BJ (cell line): Measurements from ENCODE around the gene PIK3C2B. TPM values are rescaled to one million over a fixed set of nuclear protein-coding genes. Genes with fewer than 3 reads are reported as not detected.

ENCODE experiments used
- CTCF ChIA-PET: fragments of 350-600 bp; formaldehyde crosslinking; extraction: SDS; loops from one replicate; lab custom pipeline; 2021; ENCODE audit warnings: antibody characterized with exemption, inconsistent platforms; lab: Yijun Ruan, JAX
- POLR2A ChIA-PET: fragments of 300-600 bp; sonication (Branson Sonifier 250); formaldehyde crosslinking; extraction: SDS; loops from one replicate; lab custom pipeline; 2021; ENCODE audit warnings: antibody characterized with exemption; lab: Charles Lee
- DNase-seq: peaks from one replicate; pipeline ENCODE4 v3.0.0-alpha.2; 2011; ENCODE audit warnings: low read depth
- H3K27me3 ChIP-seq: 2 replicates; pipeline ENCODE4 v1.6.0; 2011; ENCODE audit warnings: low read length; ENCODE audit not compliant: control insufficient read depth, insufficient read depth
- H3K36me3 ChIP-seq: 2 replicates; pipeline ENCODE4 v1.5.1; 2011; ENCODE audit warnings: low read length; ENCODE audit not compliant: control insufficient read depth, insufficient read depth
- H3K4me3 ChIP-seq: 2 replicates; pipeline ENCODE4 v1.5.1; 2011; ENCODE audit warnings: low read depth, mild to moderate bottlenecking, control low read depth, low read length
- CTCF ChIP-seq: IDR thresholded peaks from 2 replicates; pipeline ENCODE4 v1.5.1; 2011; ENCODE audit warnings: low read depth, mild to moderate bottlenecking, control low read depth, inconsistent platforms, low read length, moderate library complexity; ENCODE audit not compliant: insufficient read depth
- polyA plus RNA-seq: library from polyadenylated mRNA; depleted of rRNA; stranded (reverse); fragments of >200 nt; gene quantifications from 2 replicates; pipeline ENCODE4 v1.2.3, GENCODE V29; 2011

Gene PIK3C2B
- polyA plus RNA-seq, 1 experiment, result 7.9 TPM

DNA sequence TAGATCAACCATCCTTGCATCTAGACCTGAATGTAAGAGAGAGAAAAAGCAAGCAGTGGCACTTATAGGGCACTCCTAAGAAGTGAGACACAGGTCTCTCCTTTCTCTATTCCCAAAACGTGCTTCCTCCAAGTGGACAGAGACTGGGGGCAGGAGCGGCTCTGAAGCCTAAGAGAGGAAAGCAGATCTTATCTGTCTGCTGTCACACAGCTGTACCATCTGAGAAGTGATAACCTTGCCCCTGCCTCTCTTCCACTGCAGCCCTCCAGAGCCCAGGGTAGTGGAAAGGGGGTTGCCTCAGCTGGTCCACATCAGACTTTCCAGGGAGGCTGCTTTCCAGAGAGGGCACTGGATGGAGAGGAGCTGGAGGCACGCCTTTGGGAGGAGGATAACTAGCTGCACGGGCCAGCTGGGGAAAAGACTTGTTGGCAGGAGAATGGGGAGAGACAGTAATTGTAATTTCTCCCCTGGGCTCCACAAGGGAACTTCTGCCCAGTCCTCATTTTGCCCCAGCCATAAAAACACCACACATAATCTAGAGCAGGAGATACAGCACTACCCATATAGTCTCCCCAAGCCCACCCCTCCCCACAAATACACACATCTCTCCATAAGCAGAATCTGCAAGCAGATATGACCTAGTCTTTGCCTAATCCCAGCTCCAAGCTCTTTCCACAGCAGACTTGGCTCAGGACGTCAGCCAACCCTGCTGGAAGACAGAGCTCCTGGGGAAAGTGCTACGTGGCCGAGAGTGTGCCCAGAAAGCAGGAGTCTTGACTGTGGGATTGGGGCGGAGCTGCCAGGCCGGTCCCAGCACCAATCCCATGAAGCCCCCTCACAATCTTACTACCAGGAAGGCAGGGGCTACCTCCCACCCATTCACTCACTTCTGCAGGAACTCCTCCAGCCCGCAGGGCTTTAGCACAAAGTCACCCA lies 31.2 kb downstream of the PIK3C2B start:
- no peaks in the 10 kb centered on the region for H3K27me3 ChIP-seq
- H3K36me3 ChIP-seq, result peaks cover 7% of the 10 kb centered on the region
- POLR2A ChIA-PET, result no interaction called here
- no peak for TF ChIP-seq CTCF
- DNase-seq, result no peak
- CTCF ChIA-PET, result interaction anchor here (1.4 to 1.6 kb wide), 2 partner anchors 17 to 32 kb away, joined by 3 to 4 read pairs; no protein-coding TSS in a partner anchor
- no peak overlapping the region for H3K4me3 ChIP-seq

DNA sequence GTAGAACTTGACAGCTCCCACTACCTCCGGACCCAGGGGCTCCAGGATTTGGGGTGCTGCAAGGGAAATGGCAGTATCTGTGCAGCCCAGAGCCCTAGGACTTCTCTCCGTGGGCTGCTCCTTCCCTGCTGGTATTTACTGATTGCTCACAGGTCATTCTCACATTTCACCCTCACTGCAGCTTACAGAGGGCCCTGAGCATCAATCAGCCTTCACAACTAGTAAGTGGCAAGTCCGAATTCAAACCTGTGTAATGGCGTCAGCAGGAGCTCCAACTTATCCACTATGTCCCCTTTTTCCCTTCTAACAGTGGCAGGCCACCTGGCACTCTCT lies 32.4 kb downstream of the PIK3C2B start:
- ChIA-PET CTCF (interaction anchor here (1.4 kb wide), 1 partner anchor 15 kb away, joined by 3 read pairs; no protein-coding TSS in a partner anchor), POLR2A (no interaction called here)

DNA sequence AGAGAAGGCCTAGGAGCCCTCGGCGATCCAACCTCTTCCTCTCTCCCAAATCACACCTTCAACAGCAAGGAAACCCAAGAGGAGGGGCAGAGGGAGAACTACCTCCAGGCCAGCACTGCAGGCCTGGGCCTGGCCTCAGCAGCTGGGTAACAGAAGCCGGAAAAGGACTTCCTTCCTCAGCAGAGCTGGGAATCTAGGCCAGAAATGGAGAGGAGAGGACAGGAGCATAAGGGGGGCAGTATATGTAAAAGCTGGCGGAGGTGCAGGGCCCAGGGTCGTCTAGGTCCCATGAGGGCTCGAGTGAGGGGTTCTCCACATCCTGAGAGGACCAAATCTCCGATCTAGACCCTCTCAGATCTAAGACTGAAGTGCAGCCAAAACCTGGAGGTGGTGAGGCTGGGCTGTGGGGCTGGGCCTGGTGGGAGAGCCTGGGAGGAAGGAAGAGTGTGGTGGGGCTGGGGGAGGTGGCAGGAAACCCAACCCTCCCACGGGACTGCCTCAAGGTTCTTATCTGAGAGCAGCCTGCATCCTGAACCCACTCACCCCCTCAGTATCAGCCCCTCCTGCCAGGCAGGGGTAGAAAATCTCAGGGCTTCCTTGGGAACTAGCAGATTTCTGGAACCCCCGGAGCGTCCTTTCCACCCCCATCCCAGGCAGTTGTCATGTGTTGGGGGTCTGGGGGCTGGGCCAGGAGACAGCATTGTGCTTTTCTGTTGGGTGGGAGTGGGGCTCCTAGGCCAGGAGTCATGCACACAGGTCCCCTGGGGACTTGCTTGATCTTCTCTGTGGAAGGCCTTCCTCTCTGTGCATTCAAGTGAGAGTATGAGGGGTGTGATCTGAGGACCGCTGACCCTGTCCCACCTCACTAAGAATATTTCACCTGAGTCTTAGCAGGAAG lies 33.0 kb downstream of the PIK3C2B start:
- no peak for TF ChIP-seq CTCF
- Histone ChIP-seq H3K27me3 (no peaks in the 10 kb centered on the region), H3K4me3 (no peak overlapping the region), H3K36me3 (peaks cover 7% of the 10 kb centered on the region)
- POLR2A ChIA-PET, result no interaction called here
- CTCF ChIA-PET, result interaction anchor here (1.3 to 1.4 kb wide), 2 partner anchors 14 to 15 kb away, joined by 3 to 5 read pairs; no protein-coding TSS in a partner anchor
- no peak for DNase-seq

More for the DNA sequence above, 32.4 kb downstream of the PIK3C2B start:
- Histone ChIP-seq H3K36me3 (peaks cover 7% of the 10 kb centered on the region), H3K27me3 (no peaks in the 10 kb centered on the region), H3K4me3 (no peak overlapping the region)
- DNase-seq, result no peak
- TF ChIP-seq CTCF, result no peak

GRCh38 chr1:204460346-204460745 lies 34.3 kb downstream of the PIK3C2B start:
- POLR2A ChIA-PET, result no interaction called here
- DNase-seq, result no peak
- no peak for TF ChIP-seq CTCF
- Histone ChIP-seq H3K27me3 (no peaks in the 10 kb centered on the region; the same call in 1 of the 2 replicates), H3K4me3 (no peak overlapping the region), H3K36me3 (peaks cover 7% of the 10 kb centered on the region)
- CTCF ChIA-PET, result interaction anchor here (1.3 kb wide), 1 partner anchor 13 kb away, joined by 5 read pairs; no protein-coding TSS in a partner anchor

DNA sequence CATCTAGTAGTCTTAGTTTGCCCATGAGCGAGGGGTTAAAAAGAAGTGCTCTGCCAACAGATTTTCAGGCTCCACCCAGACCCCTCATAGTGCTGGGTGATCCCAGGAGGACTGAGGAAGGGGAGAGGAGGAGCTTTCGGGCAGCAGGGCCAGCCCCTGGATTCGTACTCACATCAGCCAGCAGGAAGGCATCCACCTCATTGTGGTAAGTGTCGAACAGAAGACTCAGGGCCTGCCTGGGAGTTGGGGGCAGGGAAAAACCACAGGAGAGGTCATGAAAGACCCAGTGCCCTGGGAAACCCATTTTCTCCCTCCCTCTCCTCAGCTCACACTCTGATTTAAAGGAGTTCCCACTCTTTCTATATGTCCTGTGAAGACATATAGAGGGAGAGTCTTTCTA lies 34.9 kb downstream of the PIK3C2B start:
- no peak for TF ChIP-seq CTCF
- no peaks in the 10 kb centered on the region; the same call in 1 of the 2 replicates for H3K27me3 ChIP-seq
- no peak overlapping the region for H3K4me3 ChIP-seq
- CTCF ChIA-PET, result no interaction called here
- no peak for DNase-seq
- POLR2A ChIA-PET, result no interaction called here
- H3K36me3 ChIP-seq, result peaks cover 7% of the 10 kb centered on the region
